GM12892 (cell line): ENCODE results near the gene CKS1B.

ENCODE experiments used
- POLR2A ChIP-seq: IDR thresholded peaks from 2 replicates; pipeline ENCODE4 v1.6.1; 2011; ENCODE audit warnings: low read depth, low read length, control low read depth
- POLR2AphosphoS5 ChIP-seq: IDR thresholded peaks from 2 replicates; pipeline ENCODE4 v1.6.1; 2011; ENCODE audit warnings: low read depth, low read length, control low read depth
- TAF1 ChIP-seq: IDR thresholded peaks from 2 replicates; pipeline ENCODE4 v1.6.1; 2011; ENCODE audit warnings: low read depth, mild to moderate bottlenecking, control low read depth, low read length, borderline replicate concordance

DNA sequence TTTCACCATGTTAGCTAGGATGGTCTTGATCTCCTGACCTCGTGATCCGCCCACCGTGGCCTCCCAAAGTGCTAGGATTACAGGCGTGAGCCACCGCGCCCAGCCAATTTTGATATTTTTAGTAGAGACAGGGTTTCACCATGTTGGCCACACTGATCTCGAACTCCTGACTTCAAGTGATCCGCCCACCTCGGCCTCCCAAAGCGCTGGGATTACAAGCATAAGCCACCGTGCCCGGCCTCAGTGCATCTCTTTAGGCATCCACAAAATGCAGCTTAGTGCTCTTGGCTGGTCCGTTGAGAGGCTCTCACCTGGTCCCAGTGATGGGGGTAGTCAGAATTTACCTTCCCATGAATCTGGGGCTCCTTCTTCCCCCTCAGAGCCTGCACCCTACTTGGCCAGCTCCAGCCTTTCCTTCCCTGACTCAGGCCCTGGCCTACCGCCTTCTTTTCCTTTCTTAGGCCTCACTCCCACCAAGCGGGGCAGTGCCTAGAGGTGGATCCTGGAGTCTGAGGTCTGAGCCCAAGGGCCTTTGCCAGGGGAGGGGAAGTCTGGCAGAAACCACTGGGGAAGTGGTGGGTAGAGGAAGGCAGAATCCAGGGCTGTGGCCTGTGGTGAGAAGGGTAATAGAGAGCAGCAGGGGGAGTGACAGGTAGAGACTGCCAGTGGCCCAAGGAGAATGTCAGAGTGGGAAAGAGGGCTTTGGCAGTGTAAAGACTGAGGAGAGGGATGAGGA, 22.7 kb downstream of the CKS1B start:
- TF ChIP-seq TAF1 (no peak), POLR2A (no peak), POLR2AphosphoS5 (no peak)
